Measurements from ENCODE around the gene PIMREG.

Gene PIMREG

GRCh38 chr17:6474906-6475305 lies 30.7 kb downstream of the PIMREG start:
- no peak for TF ChIP-seq EZH2phosphoT487 (IDR thresholded peaks at IDR 0.05; ENCODE audit: borderline replicate concordance)
- TF ChIP-seq CTCF (conservative IDR thresholded peaks at IDR 0.05; ENCODE audit: low read length): no peak
- Histone ChIP-seq H3K4me2 (ENCODE audit: low read depth, low read length, poor library complexity, severe bottlenecking) (no peak overlapping the region), H4K20me1 (ENCODE audit: insufficient read depth, low read length, poor library complexity, severe bottlenecking) (no peaks in the 10 kb centered on the region), H3K36me3 (ENCODE audit: insufficient read depth, low read length) (no peaks in the 10 kb centered on the region), H3K4me3 (ENCODE audit: low read length, poor library complexity, severe bottlenecking) (no peak overlapping the region), H3K9me2 (replicated peaks; ENCODE audit: low read depth, low read length) (no peaks in the 10 kb centered on the region), H3K79me2 (ENCODE audit: insufficient read depth, low read length) (no peaks in the 10 kb centered on the region), H3F3A (ENCODE audit: low read depth) (no peaks in the 10 kb centered on the region), H3K9ac (ENCODE audit: low read depth, low read length, poor library complexity, severe bottlenecking) (no peak overlapping the region), H2AFZ (ENCODE audit: low read length) (no peak overlapping the region), H3K27me3 (ENCODE audit: insufficient read depth, low read length, poor library complexity, severe bottlenecking) (no peaks in the 10 kb centered on the region), H3K4me1 (ENCODE audit: insufficient read depth, low read length, poor library complexity, severe bottlenecking) (no peaks in the 10 kb centered on the region), H3K9me3 (ENCODE audit: insufficient read depth, low read depth, low read length) (no peaks in the 10 kb centered on the region)

- Histone ChIP-seq H3K9ac (ENCODE audit: low read depth, low read length, poor library complexity, severe bottlenecking) (no peak overlapping the region), H3K79me2 (ENCODE audit: insufficient read depth, low read length) (no peaks in the 10 kb centered on the region), H3K27me3 (ENCODE audit: insufficient read depth, low read length, poor library complexity, severe bottlenecking) (no peaks in the 10 kb centered on the region), H3K36me3 (ENCODE audit: insufficient read depth, low read length) (no peaks in the 10 kb centered on the region), H3F3A (ENCODE audit: low read depth) (no peaks in the 10 kb centered on the region), H2AFZ (ENCODE audit: low read length) (no peak overlapping the region), H3K4me2 (ENCODE audit: low read depth, low read length, poor library complexity, severe bottlenecking) (no peak overlapping the region), H3K9me2 (replicated peaks; ENCODE audit: low read depth, low read length) (no peaks in the 10 kb centered on the region), H3K4me1 (ENCODE audit: insufficient read depth, low read length, poor library complexity, severe bottlenecking) (no peaks in the 10 kb centered on the region), H4K20me1 (ENCODE audit: insufficient read depth, low read length, poor library complexity, severe bottlenecking) (no peaks in the 10 kb centered on the region), H3K4me3 (ENCODE audit: low read length, poor library complexity, severe bottlenecking) (no peak overlapping the region), H3K9me3 (ENCODE audit: insufficient read depth, low read depth, low read length) (no peaks in the 10 kb centered on the region)
- TF ChIP-seq EZH2phosphoT487 (IDR thresholded peaks at IDR 0.05; ENCODE audit: borderline replicate concordance) (no peak), CTCF (conservative IDR thresholded peaks at IDR 0.05; ENCODE audit: low read length) (no peak)
Measured at GRCh38 chr17:6475411-6475810, 31.2 kb downstream of the PIMREG start.

GRCh38 chr17:6476076-6476809 lies 32.0 kb downstream of the PIMREG start:
- H3K9me3 ChIP-seq (ENCODE audit: insufficient read depth, low read depth, low read length): no peaks in the 10 kb centered on the region
- TF ChIP-seq EZH2phosphoT487 (IDR thresholded peaks at IDR 0.05; ENCODE audit: borderline replicate concordance) (no peak), CTCF (conservative IDR thresholded peaks at IDR 0.05; ENCODE audit: low read length) (no peak)
- no peak overlapping the region for H3K4me2 ChIP-seq (ENCODE audit: low read depth, low read length, poor library complexity, severe bottlenecking)
- H3K27me3 ChIP-seq (ENCODE audit: insufficient read depth, low read length, poor library complexity, severe bottlenecking): no peaks in the 10 kb centered on the region
- H3K36me3 ChIP-seq (ENCODE audit: insufficient read depth, low read length): no peaks in the 10 kb centered on the region
- H4K20me1 ChIP-seq (ENCODE audit: insufficient read depth, low read length, poor library complexity, severe bottlenecking): no peaks in the 10 kb centered on the region
- H3K4me3 ChIP-seq (ENCODE audit: low read length, poor library complexity, severe bottlenecking): no peak overlapping the region
- H3K9ac ChIP-seq (ENCODE audit: low read depth, low read length, poor library complexity, severe bottlenecking): no peak overlapping the region
- H3F3A ChIP-seq (ENCODE audit: low read depth): no peaks in the 10 kb centered on the region
- no peaks in the 10 kb centered on the region for H3K4me1 ChIP-seq (ENCODE audit: insufficient read depth, low read length, poor library complexity, severe bottlenecking)
- H3K79me2 ChIP-seq (ENCODE audit: insufficient read depth, low read length): no peaks in the 10 kb centered on the region
- H2AFZ ChIP-seq (ENCODE audit: low read length): no peak overlapping the region
- H3K9me2 ChIP-seq (replicated peaks; ENCODE audit: low read depth, low read length): no peaks in the 10 kb centered on the region

Measured in Loucy (cell line).